Nephron progenitor cell (in vitro differentiated cells): ENCODE measurements around the gene AGXT2.

Experiments
- DNase-seq: peaks from one replicate; pipeline ENCODE4 v3.0.0; 2021
- H3K27ac Mint-ChIP-seq: 2 replicates; pipeline ENCODE4 v1.8.0; 2021; ENCODE audit warnings: mild to moderate bottlenecking, moderate library complexity, mixed read lengths
- H3K27me3 Mint-ChIP-seq: 2 replicates; pipeline ENCODE4 v1.8.0; 2021; ENCODE audit warnings: mild to moderate bottlenecking, low read depth, mixed read lengths; ENCODE audit not compliant: poor library complexity
- H3K36me3 Mint-ChIP-seq: 2 replicates; pipeline ENCODE4 v1.8.0; 2021; ENCODE audit warnings: low read depth, mixed read lengths
- H3K4me1 Mint-ChIP-seq: 2 replicates; pipeline ENCODE4 v1.8.0; 2021; ENCODE audit warnings: mixed read lengths
- H3K4me3 Mint-ChIP-seq: 2 replicates; pipeline ENCODE4 v1.8.0; 2021; ENCODE audit warnings: mild to moderate bottlenecking, moderate library complexity, mixed read lengths
- H3K9me3 Mint-ChIP-seq: 2 replicates; pipeline ENCODE4 v1.8.0; 2021; ENCODE audit warnings: mild to moderate bottlenecking, moderate library complexity, mixed read lengths
- CTCF ChIP-seq: fragments of 200-600 bp; sonication (generic); IDR thresholded peaks from 2 replicates; pipeline ENCODE4 v1.5.0; 2021; ENCODE audit warnings: antibody characterized with exemption

Gene AGXT2

GRCh38 chr5:35050541-35051126 is 2.9 kb upstream of the AGXT2 start:
- H3K4me1 Mint-ChIP-seq, result no peaks in the 10 kb centered on the region
- no peak overlapping the region for H3K27ac Mint-ChIP-seq
- DNase-seq, result no peak
- H3K4me3 Mint-ChIP-seq, result no peak overlapping the region
- H3K9me3 Mint-ChIP-seq, result no peaks in the 10 kb centered on the region
- H3K27me3 Mint-ChIP-seq, result peaks cover 3% of the 10 kb centered on the region
- no peaks in the 10 kb centered on the region for H3K36me3 Mint-ChIP-seq
- no peak for TF ChIP-seq CTCF

GRCh38 chr5:35048910-35049309 is 1.2 kb upstream of the AGXT2 start:
- H3K27me3 Mint-ChIP-seq, result peaks cover 3% of the 10 kb centered on the region
- DNase-seq, result no peak
- H3K36me3 Mint-ChIP-seq, result no peaks in the 10 kb centered on the region
- H3K4me1 Mint-ChIP-seq, result no peaks in the 10 kb centered on the region
- no peaks in the 10 kb centered on the region for H3K9me3 Mint-ChIP-seq
- TF ChIP-seq CTCF, result no peak
- H3K4me3 Mint-ChIP-seq, result no peak overlapping the region
- H3K27ac Mint-ChIP-seq, result no peak overlapping the region

GRCh38 chr5:35046774-35047173 is 975 bp downstream of the AGXT2 start:
- peaks cover 5% of the 10 kb centered on the region for H3K4me1 Mint-ChIP-seq
- H3K27me3 Mint-ChIP-seq, result peaks cover 3% of the 10 kb centered on the region
- H3K36me3 Mint-ChIP-seq, result no peaks in the 10 kb centered on the region
- H3K4me3 Mint-ChIP-seq, result no peak overlapping the region
- TF ChIP-seq CTCF, result no peak
- DNase-seq, result no peak
- H3K9me3 Mint-ChIP-seq, result no peaks in the 10 kb centered on the region
- no peak overlapping the region for H3K27ac Mint-ChIP-seq

GRCh38 chr5:35045280-35045679 is 2.5 kb downstream of the AGXT2 start:
- DNase-seq, result no peak
- no peaks in the 10 kb centered on the region for H3K9me3 Mint-ChIP-seq
- peaks cover 5% of the 10 kb centered on the region for H3K4me1 Mint-ChIP-seq
- no peak overlapping the region for H3K27ac Mint-ChIP-seq
- H3K4me3 Mint-ChIP-seq, result no peak overlapping the region
- no peak for TF ChIP-seq CTCF
- H3K36me3 Mint-ChIP-seq, result no peaks in the 10 kb centered on the region
- H3K27me3 Mint-ChIP-seq, result peaks cover 3% of the 10 kb centered on the region

DNA sequence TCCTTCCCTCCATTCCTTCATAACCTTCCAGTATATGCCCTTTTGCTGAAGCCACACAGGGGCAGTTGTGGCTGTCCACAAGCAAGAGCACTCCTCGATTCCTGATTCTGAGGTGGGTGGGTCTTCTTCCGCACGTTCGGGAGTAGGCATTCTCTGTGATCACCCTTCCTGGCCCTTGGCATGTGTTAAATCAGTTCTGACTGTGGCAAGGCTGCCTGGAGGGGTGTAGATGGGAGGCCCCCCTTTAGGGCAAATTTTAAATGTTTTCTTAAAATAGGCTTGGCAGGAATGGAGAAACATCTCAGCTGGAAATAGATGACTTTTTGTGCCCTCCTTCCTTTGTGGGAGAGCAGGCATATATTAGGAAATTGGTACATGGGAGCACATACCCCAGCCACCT is 3.1 kb downstream of the AGXT2 start:
- no peak for DNase-seq
- Mint-ChIP-seq H3K9me3 (no peaks in the 10 kb centered on the region), H3K4me1 (peaks cover 5% of the 10 kb centered on the region), H3K27me3 (peaks cover 7% of the 10 kb centered on the region), H3K36me3 (no peaks in the 10 kb centered on the region), H3K4me3 (no peak overlapping the region), H3K27ac (no peak overlapping the region)
- no peak for TF ChIP-seq CTCF

DNA sequence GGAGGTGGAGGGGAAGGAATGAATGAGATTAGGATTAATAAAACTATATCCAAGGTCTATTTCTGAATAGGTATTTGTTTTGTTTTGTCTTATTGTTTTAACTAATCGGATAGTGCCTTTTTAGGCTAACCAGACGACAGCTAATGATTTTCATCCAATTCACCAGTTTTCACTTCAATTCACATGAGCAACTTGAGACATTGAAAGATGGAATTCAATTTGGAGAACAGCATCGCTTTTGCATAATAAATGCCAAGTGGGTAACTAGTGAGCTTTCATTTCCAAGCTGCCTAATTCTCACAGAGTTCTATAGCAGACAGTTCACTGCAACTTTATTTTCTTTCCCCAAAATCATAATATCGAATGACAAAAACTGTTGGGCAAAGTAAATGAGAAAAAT is 5.0 kb downstream of the AGXT2 start:
- TF ChIP-seq CTCF, result no peak
- peaks cover 11% of the 10 kb centered on the region for H3K27me3 Mint-ChIP-seq
- peaks cover 18% of the 10 kb centered on the region for H3K4me1 Mint-ChIP-seq
- DNase-seq, result no peak
- no peaks in the 10 kb centered on the region for H3K9me3 Mint-ChIP-seq
- no peak overlapping the region for H3K4me3 Mint-ChIP-seq
- no peak overlapping the region for H3K27ac Mint-ChIP-seq
- H3K36me3 Mint-ChIP-seq, result no peaks in the 10 kb centered on the region
